Measurements from ENCODE around the gene LEFTY2. TPM values are rescaled to one million over a fixed set of nuclear protein-coding genes. Genes with fewer than 3 reads are reported as not detected.

LEFTY2 gene
- total RNA-seq, 4 donors from 2014 or later = 0.55 to 28.7 (median 24.5) TPM; not detected in 1

DNA sequence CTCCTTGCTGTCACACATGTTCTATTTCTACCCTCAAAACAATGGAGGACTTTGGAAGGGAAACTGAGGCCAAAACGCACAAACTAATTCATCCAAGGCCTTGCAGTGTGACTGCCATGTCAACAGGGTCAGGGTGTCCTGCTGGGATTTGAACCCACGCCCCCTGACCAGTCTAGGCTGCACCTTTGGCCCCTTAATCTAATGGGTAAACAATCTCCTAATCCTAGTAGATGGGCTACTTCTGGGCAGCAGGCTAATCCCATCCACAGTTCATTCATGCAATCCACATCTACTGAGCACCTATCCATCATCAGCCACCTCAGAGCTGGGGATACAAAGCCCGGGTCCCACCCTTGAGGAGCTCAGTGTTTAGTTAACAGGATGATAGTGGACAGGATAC, 17.0 kb upstream of the LEFTY2 start:
- no peaks in the 10 kb centered on the region for H3K36me3 ChIP-seq
- H3K4me1 ChIP-seq = peaks cover 0 to 8% (median 2%) of the 10 kb centered on the region in 4 donors
- DNase-seq = no peak
- H3K27me3 ChIP-seq = peaks cover 13% of the 10 kb centered on the region
- in situ Hi-C loops (cut with MboI; ENCODE audit: low pct_ligation_motif_present in 1 of 4, low pct_unique_long_range_greater_than_20kb in 1 of 4, low sequenced_read_pairs in 3 of 4) (loop anchor here in 1 of 4 donors (25.0 kb wide), 1 partner anchor 646 kb away; no protein-coding TSS in a partner anchor), intact Hi-C loops (cut with DNase I; ENCODE audit: low total_unique reads) (no loop called here)
- TF ChIP-seq POLR2A (IDR thresholded peaks at IDR 0.05) (no peak), EP300 (IDR thresholded peaks at IDR 0.05; ENCODE audit: low read depth) (no peak), POLR2AphosphoS5 (IDR thresholded peaks at IDR 0.05) (no peak)
- TF ChIP-seq, protein P1, sequence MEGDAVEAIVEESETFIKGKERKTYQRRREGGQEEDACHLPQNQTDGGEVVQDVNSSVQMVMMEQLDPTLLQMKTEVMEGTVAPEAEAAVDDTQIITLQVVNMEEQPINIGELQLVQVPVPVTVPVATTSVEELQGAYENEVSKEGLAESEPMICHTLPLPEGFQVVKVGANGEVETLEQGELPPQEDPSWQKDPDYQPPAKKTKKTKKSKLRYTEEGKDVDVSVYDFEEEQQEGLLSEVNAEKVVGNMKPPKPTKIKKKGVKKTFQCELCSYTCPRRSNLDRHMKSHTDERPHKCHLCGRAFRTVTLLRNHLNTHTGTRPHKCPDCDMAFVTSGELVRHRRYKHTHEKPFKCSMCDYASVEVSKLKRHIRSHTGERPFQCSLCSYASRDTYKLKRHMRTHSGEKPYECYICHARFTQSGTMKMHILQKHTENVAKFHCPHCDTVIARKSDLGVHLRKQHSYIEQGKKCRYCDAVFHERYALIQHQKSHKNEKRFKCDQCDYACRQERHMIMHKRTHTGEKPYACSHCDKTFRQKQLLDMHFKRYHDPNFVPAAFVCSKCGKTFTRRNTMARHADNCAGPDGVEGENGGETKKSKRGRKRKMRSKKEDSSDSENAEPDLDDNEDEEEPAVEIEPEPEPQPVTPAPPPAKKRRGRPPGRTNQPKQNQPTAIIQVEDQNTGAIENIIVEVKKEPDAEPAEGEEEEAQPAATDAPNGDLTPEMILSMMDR (IDR thresholded peaks at IDR 0.05) = no peak
- 77% methylated on average over 3 of the region's 3 CpGs; no CpG with 5 or more reads in 1 of the 2 donors for WGBS, 2 donors (ENCODE audit: low coverage in 1 of 2)
- H3K4me3 ChIP-seq = no peak overlapping the region
- no peaks in the 10 kb centered on the region for H3K9me3 ChIP-seq
- no peak overlapping the region for H3K27ac ChIP-seq

DNA sequence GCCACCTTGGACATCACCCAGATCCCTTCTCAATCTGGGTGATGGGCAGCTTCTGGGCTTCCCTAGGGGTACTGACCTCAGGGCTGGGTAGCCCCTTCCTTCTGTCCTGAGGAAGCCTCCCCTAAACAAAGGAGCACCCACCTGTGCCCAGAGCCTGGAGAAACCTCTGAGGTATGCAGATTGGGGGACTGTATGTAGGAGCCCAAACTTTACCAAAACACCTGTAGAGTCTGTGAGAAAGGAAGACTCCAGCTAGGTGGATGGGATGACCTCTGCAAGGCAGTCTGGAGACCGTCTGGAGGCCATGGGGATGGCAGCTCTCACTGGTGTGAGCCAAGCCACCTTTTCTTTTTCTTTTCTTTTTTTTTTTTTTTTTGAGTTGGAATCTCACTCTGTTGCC, 13.7 kb upstream of the LEFTY2 start:
- no peak overlapping the region for H3K27ac ChIP-seq
- no peaks in the 10 kb centered on the region for H3K27me3 ChIP-seq
- TF ChIP-seq POLR2A (IDR thresholded peaks at IDR 0.05) (no peak), EP300 (IDR thresholded peaks at IDR 0.05; ENCODE audit: low read depth) (no peak), POLR2AphosphoS5 (IDR thresholded peaks at IDR 0.05) (no peak)
- TF ChIP-seq, protein P1 (IDR thresholded peaks at IDR 0.05) = no peak
- no peaks in the 10 kb centered on the region for H3K9me3 ChIP-seq
- no peak for DNase-seq
- in situ Hi-C loops (cut with MboI; ENCODE audit: low pct_ligation_motif_present in 1 of 4, low pct_unique_long_range_greater_than_20kb in 1 of 4, low sequenced_read_pairs in 3 of 4) = loop anchor here in 1 of 4 donors (25.0 kb wide), 1 partner anchor 642 kb away; no protein-coding TSS in a partner anchor
- no peaks in the 10 kb centered on the region for H3K4me1 ChIP-seq
- 84% methylated on average over 1 of the region's 1 CpG; no CpG with 5 or more reads in 1 of the 2 donors for WGBS, 2 donors (ENCODE audit: low coverage in 1 of 2)
- H3K4me3 ChIP-seq = no peak overlapping the region
- intact Hi-C loops (cut with DNase I; ENCODE audit: low total_unique reads) = no loop called here
- no peaks in the 10 kb centered on the region for H3K36me3 ChIP-seq

DNA sequence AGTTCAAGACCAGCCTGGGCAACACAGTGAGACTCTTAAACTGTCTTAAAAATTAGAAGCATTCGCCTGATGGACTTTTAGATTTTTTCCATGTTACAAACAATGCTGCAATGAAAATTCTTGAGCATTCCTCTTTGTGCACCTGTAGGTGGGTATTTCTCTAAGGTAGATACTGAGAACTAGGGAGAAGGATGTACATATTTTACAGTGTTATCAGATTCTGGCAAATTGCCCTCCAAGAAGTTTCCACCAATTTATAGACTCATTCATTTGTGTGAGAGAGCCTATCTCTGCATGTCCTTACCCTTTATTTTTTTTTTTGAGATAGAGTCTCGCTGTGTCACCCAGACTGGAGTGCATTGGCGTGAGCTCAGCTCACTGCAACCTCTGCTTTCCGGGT, 12.3 kb upstream of the LEFTY2 start:
- Histone ChIP-seq H3K9me3 (no peaks in the 10 kb centered on the region), H3K4me3 (no peak overlapping the region), H3K27ac (no peak overlapping the region), H3K36me3 (no peaks in the 10 kb centered on the region), H3K4me1 (no peaks in the 10 kb centered on the region), H3K27me3 (no peaks in the 10 kb centered on the region)
- intact Hi-C loops (cut with DNase I; ENCODE audit: low total_unique reads) (no loop called here), in situ Hi-C loops (cut with MboI; ENCODE audit: low pct_ligation_motif_present in 1 of 4, low pct_unique_long_range_greater_than_20kb in 1 of 4, low sequenced_read_pairs in 3 of 4) (loop anchor here in 1 of 4 donors (25.0 kb wide), 1 partner anchor 641 kb away; no protein-coding TSS in a partner anchor)
- TF ChIP-seq, protein P1 (IDR thresholded peaks at IDR 0.05) = no peak
- no peak for TF ChIP-seq EP300 (IDR thresholded peaks at IDR 0.05; ENCODE audit: low read depth)
- TF ChIP-seq POLR2AphosphoS5 (IDR thresholded peaks at IDR 0.05) = no peak
- no peak for TF ChIP-seq POLR2A (IDR thresholded peaks at IDR 0.05)
- no peak for DNase-seq
- 83 to 89% methylated on average over 1 to 4 of the region's 4 CpGs for WGBS, 2 donors (ENCODE audit: low coverage in 1 of 2)

DNA sequence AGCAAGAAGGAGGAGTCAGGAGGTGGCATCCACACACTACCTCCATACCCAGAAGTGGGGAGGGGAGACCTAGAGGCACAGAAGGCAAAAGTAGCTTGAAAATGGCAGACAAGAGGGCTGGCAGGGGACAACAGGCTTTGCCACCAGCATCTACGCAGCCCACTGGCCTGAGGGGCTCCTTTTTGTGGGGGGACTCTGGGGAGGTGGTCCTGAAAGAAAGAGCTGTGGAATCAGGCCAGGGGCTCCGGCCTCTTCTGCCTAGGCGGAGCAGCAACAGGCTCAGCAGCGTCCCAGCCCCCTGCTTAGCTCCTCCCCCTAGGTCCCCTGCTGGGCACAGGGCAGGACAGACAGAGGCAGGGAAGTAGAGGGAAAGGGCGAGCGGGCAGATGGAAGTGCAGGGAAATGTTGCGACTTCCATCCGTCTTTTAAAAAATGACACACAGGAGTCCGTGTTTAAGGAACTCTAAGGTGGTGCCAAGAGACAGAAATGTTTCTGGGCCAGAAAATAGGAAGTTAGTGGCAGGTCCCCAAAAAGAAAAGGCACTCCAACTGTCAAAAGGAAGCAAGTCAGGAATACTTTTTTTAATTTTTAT, 10.0 kb upstream of the LEFTY2 start:
- Histone ChIP-seq H3K4me1 (no peaks in the 10 kb centered on the region), H3K27me3 (no peaks in the 10 kb centered on the region), H3K4me3 (no peak overlapping the region), H3K9me3 (no peaks in the 10 kb centered on the region), H3K27ac (no peak overlapping the region), H3K36me3 (no peaks in the 10 kb centered on the region)
- 66 to 76% methylated on average over 2 to 9 of the region's 9 CpGs for WGBS, 2 donors (ENCODE audit: low coverage in 1 of 2)
- intact Hi-C loops (cut with DNase I; ENCODE audit: low total_unique reads) = no loop called here
- DNase-seq = no peak
- in situ Hi-C loops (cut with MboI; ENCODE audit: low pct_ligation_motif_present in 1 of 4, low pct_unique_long_range_greater_than_20kb in 1 of 4, low sequenced_read_pairs in 3 of 4) = loop anchor here in 1 of 4 donors (25.0 kb wide), 1 partner anchor 639 kb away; no protein-coding TSS in a partner anchor
- TF ChIP-seq POLR2AphosphoS5 (IDR thresholded peaks at IDR 0.05) (no peak), POLR2A (IDR thresholded peaks at IDR 0.05) (no peak), EP300 (IDR thresholded peaks at IDR 0.05; ENCODE audit: low read depth) (no peak)
- TF ChIP-seq, protein P1 (IDR thresholded peaks at IDR 0.05) = no peak
